Activated gamma-delta T cell treated with Interleukin-2 at 50 U/mL for 16 hours (primary cell): ENCODE measurements around the gene G0S2.

Source experiments
- DNase-seq: peaks from one replicate; pipeline ENCODE4 v3.0.0-alpha.2; 2020

Gene G0S2

GRCh38 chr1:209674957-209675564 lies at the start of gene G0S2:
G0S2 (plus strand) TSS chr1:209675412; CDS start chr1:209675685, 273 bp downstream.
- no peak for DNase-seq

- no peak for DNase-seq
These were observed 49.4 kb upstream of the G0S2 start for GRCh38 chr1:209625791-209626285.

GRCh38 chr1:209626346-209627026 lies 48.7 kb upstream of the G0S2 start:
- DNase-seq = no peak

- DNase-seq = no peak
These were observed 48.0 kb upstream of the G0S2 start for GRCh38 chr1:209627027-209627731.

DNA sequence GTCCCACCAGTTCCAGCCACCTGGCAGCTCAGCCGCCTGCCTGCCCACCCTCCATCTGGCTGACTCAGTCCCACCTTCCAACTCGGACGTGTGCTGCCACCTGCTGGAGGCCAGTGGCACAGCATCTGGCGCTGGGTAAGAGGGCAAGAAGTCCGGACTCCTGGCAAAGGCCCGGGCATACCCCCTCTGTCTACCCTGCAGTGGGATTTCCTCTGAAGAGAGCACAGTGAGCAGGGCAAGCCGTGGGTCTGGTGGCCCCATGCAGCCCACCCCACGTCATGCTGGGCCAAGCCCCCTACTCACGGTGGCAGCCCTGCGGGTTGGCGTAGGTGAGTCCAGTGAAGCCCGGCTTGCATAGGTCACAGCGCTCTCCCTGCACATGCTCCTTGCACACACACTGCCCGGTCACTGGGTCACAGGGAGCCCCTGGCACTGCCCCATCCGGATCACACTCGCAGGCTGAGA lies 47.4 kb upstream of the G0S2 start:
- peak; percentile 70 for DNase-seq

GRCh38 chr1:209628618-209629299 lies 46.5 kb upstream of the G0S2 start:
- no peak for DNase-seq

DNA sequence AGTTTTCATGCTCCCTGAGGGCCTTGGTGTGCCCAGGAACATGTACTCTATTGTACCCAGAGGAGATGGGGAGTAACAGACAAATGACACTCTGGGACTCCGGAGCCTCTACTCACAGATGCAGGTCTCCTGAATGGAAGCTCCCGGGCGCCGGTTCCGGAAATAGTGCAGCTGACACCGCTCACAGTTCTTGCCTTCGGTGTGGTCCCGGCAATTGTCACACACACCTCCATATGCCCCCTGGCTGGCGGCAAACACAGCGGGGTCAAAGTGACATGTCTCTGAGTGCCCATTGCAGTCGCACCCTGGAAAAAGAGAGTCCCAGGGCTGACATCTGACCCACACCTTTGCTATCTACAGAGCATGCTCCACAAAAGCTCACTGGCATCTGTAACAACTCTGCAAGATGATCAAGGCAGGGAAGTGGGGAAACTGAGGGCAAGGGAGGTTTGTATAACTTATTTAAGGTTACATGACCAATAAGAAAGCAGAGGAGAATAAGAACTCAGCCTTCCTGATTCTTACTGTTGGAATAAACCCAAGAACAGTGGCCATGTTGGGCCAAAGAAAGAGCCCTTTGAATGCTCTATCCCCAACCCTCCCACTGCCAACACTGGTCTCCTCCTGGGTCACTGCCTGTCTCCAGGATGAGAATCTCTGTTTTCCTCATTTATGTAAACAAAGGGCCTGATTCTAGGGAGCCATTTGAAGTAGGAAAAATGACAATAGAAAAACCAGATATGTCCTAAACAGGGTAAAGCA lies 45.4 kb upstream of the G0S2 start:
- DNase-seq = no peak

DNA sequence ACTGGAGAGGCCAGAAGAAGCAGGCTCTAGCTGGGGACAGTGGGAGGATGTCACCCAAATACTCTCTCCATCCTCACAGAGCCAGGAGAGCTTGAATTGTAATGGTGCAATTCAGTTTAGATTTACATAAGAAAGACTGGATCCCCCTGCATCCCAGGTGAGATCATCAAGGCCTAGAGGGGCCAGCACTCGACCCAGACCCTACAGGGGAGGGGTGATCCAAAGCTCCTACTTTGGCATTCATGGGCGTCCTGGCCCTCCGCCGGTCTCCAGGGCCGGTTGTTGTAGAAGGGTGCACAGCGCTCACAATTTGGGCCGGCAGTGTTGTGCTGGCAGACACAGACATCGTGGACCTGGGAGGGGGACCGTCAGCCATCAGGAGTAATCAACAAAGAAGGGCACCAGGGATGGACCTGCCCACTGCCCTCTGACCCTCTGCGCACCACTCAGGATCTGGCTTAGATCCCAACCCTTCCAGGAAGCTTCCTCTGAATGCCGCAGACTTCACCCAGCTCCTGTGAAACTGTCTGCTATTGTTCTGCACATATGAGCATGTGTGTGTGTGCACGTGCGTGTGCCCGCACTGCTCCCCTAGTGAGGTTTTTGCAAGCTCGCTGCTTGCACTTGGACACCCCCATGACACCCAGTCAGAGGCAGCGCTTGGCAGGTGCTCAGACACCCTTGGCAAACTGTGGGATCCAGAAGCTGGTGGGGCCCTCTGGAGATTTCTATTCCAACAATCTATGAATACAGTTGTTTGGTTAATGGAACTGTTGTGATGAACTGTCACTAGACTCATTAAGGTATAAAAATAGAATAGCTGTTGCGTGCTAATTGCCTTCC lies 44.6 kb upstream of the G0S2 start:
- no peak for DNase-seq

DNA sequence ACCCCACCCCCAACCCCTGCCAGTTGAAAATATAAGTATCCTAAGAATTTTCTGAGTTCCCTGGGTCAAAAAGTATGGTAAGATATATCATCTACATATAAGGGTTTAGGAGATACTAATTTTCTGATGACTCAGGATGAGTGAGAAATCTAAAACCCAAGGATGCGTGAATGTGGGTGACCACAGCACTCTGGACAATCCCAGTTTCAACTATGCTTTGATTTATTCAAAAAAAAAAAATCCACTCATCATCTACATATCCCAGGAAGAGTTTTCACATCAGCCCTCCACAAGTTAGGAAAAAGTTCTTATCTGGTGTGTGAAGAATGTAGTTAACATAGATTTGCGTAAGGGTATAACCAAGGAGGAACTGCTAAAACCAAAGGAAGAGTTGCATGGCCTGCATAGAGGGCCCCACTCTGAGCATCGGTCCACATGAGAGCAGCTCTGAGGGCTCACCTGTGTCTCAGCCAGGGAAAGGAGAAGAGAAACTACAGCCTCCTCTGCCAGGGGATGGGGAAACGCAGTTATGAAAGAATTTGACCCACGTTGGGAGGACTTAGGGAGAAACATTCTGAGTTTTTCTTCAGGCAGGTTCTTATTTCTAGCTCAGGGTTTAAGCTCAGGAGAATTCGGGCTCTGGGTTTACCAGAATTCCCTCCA lies 41.7 kb upstream of the G0S2 start:
- DNase-seq = no peak

DNA sequence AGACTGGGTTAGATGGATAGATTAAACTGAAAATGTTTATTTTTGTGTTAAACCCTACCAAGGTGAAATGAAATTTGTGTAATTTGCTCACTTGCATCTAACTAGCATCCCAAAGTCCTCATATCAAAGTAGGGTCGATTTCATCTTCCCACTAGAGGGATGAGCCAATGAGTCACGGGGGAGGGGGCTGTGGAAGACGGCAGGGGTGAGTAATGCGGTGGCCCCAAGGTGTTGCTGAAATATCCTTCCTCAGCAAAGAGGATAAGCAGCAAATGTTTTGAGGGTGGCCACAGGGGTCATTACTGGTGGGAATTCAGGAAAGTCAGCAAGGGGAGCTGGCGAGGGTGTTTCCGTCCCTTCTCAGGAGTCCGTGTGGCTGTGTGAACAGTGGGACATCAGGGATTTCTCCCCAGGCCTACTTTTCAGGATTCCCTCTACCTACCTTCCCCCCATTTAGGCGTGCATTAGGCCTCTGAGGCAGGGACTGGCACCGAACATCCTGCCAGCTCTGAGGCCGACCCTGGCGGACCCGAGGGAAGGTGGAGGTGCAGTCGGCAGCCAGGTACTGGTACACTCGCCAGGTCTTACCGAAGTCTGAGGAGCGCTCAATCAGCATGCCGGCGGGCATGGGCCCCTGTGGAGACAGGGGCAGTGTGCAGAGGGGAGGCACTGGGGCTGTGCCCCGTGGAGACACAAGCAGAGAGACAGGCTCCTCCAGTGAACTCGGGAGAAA lies 41.0 kb upstream of the G0S2 start:
- no peak for DNase-seq

- DNase-seq = no peak
These were observed 39.4 kb upstream of the G0S2 start for GRCh38 chr1:209635850-209636249.

GRCh38 chr1:209641832-209642172 lies 33.4 kb upstream of the G0S2 start:
- no peak for DNase-seq

DNA sequence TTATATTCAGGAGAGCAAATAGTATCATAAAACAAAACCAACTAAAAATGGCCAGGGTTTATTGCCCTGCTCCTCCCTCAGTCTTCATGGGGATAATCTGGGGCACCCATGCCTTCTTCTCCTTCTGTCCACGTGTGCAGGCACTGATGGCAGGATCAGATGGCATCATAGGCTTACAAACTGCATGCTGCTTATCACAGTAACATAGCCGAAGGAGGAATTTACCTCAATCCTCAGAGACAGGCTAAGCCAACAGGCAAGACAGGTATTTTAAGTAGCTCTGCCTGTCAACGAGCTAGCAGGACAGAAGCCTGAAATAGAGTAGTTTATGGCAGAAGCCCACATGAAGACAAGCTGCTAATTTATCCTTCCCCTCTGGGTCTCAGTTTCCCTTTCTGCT lies 32.4 kb upstream of the G0S2 start:
- DNase-seq = no peak

GRCh38 chr1:209643285-209644020 lies 31.8 kb upstream of the G0S2 start:
- DNase-seq = no peak

GRCh38 chr1:209645574-209646452 lies 29.4 kb upstream of the G0S2 start:
- no peak for DNase-seq

DNA sequence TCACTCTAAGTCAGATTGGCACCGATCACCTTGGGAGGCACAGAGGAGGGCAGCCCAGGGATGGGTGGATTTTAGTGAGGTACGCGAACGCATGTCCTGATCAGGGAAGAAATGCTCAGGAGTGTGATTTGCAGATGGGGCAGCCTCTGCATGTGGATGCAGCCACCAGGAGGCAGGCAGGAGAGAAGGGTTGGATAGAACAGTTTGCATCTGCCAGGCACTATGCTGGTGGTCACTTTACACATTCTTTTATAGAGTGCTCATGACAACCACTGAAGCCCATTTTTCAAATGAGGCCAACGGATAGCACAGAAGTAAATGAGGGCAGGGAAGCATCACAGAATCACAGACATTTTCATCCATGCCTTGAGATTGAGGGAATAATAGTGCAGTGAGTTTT lies 28.7 kb upstream of the G0S2 start:
- DNase-seq = no peak

- DNase-seq = no peak
These were observed 28.1 kb upstream of the G0S2 start for GRCh38 chr1:209647156-209647555.

- no peak for DNase-seq
These were observed 26.9 kb upstream of the G0S2 start for GRCh38 chr1:209648346-209648745.
